Measurements from ENCODE around the gene TPI1.
"Not testable (repeated sequence)": the region's sequence is repeated elsewhere in the genome, so short reads cannot be mapped to it uniquely, and the experiment has no call there.

The TPI1 gene

GRCh38 chr12:6902448-6902847 is 35.1 kb downstream of the TPI1 start:
- H3K4me3 ChIP-seq (ENCODE audit: low read depth, low read length) = no peak overlapping the region
- no peak for TF ChIP-seq CTCF (IDR thresholded peaks at IDR 0.05; ENCODE audit: insufficient read depth, low read depth, low read length, missing control alignments)
- DNase-seq (ENCODE audit: low read depth) = no peak

GRCh38 chr12:6903722-6904121 is 36.4 kb downstream of the TPI1 start:
- DNase-seq (ENCODE audit: low read depth) = no peak
- no peak overlapping the region for H3K4me3 ChIP-seq (ENCODE audit: low read depth, low read length)
- TF ChIP-seq CTCF (IDR thresholded peaks at IDR 0.05; ENCODE audit: insufficient read depth, low read depth, low read length, missing control alignments) = no peak

- DNase-seq (ENCODE audit: low read depth) = peak; percentile 97
- TF ChIP-seq CTCF (IDR thresholded peaks at IDR 0.05; ENCODE audit: insufficient read depth, low read depth, low read length, missing control alignments) = no peak
- H3K4me3 ChIP-seq (ENCODE audit: low read depth, low read length) = peak within 1 kb of the TSS; percentile 88
Measured at GRCh38 chr12:6904280-6905276, 37.2 kb downstream of the TPI1 start, which contains the start of gene LRRC23. Gene LRRC23, plus strand, starts transcription at chr12:6904822. Its CDS starts 812 bp downstream, at chr12:6905634.

- H3K4me3 ChIP-seq (ENCODE audit: low read depth, low read length) = peak overlapping the region; percentile 88
- no peak for TF ChIP-seq CTCF (IDR thresholded peaks at IDR 0.05; ENCODE audit: insufficient read depth, low read depth, low read length, missing control alignments)
- no peak for DNase-seq (ENCODE audit: low read depth)
Measured at GRCh38 chr12:6905414-6906040, 38.2 kb downstream of the TPI1 start.

- H3K4me3 ChIP-seq (ENCODE audit: low read depth, low read length); DNase-seq (ENCODE audit: low read depth): not testable (repeated sequence)
Measured at GRCh38 chr12:6908141-6908540, 40.8 kb downstream of the TPI1 start.

- TF ChIP-seq CTCF (IDR thresholded peaks at IDR 0.05; ENCODE audit: insufficient read depth, low read depth, low read length, missing control alignments) = no peak
- no peak for DNase-seq (ENCODE audit: low read depth)
- no peak overlapping the region for H3K4me3 ChIP-seq (ENCODE audit: low read depth, low read length)
Measured at GRCh38 chr12:6909421-6910145, 42.3 kb downstream of the TPI1 start.
